Neutrophil (primary cell): ENCODE measurements around the gene TOX2.

Experiments
- H3K27ac ChIP-seq: fragments of 200-600 bp; sonication (generic); 2 replicates; pipeline ENCODE4 v1.5.1; 2016; ENCODE audit warnings: mild to moderate bottlenecking, moderate library complexity
- H3K27me3 ChIP-seq: fragments of 200-600 bp; sonication (generic); 2 replicates; pipeline ENCODE4 v1.6.0; 2016; ENCODE audit warnings: mild to moderate bottlenecking
- H3K36me3 ChIP-seq: fragments of 200-600 bp; sonication (generic); 2 replicates; pipeline ENCODE4 v1.5.1; 2017
- H3K4me1 ChIP-seq, 2 experiments: fragments of 200-600 bp in 1 of 2; sonication (generic) in 1 of 2; 1 replicate in 1 of 2; 2 replicates in 1 of 2; pipeline versions ENCODE4 v1.5.1 to v1.6.1; 2013 to 2016; ENCODE audit warnings: low read depth in 1 of 2, low read length in 1 of 2, mild to moderate bottlenecking in 1 of 2, moderate library complexity in 1 of 2; ENCODE audit not compliant: control insufficient read depth in 1 of 2, insufficient read depth in 1 of 2
- H3K4me3 ChIP-seq, 2 experiments: fragments of 200-600 bp in 1 of 2; sonication (generic) in 1 of 2; 1 replicate in 1 of 2; 2 replicates in 1 of 2; pipeline ENCODE4 v1.5.1; 2013 to 2016; ENCODE audit warnings: low read depth in 1 of 2, low read length in 1 of 2, mild to moderate bottlenecking in 1 of 2, moderate library complexity in 1 of 2
- H3K9me3 ChIP-seq: fragments of 200-600 bp; sonication (generic); 2 replicates; pipeline ENCODE4 v1.5.1; 2016
- TF ChIP-seq, protein P1 (sequence below): fragments of 200-600 bp; sonication (generic); IDR thresholded peaks from 2 replicates; pipeline ENCODE4 v1.5.1; 2016; ENCODE audit warnings: antibody characterized with exemption

Gene TOX2

DNA sequence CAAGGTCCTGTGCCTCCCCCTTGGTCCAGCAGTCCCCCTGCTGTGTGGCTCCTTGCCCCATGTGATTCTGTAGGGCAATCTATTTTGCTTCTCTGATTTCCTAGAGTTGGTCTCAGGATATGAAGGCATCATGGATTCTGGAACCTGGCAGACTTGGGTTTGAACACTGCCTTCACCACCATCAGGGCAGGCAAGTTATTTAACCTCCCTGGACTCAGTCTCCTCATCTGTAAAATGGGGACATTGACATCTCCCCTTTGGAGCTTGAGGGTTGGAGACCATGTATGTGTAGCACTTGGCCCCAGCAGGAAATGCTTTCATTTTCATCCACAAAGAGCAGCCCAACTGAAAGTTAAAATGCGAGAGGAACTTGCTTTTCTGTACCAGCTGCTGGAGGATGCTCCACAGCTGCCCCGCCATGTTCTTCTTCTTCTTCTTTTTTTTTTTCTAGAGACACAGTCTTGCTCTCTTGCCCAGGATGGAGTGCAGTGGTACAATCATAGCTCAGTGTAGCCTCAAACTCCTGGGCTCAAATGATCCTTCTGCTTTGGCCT is 6.7 kb downstream of the TOX2 start:
- TF ChIP-seq, protein P1, sequence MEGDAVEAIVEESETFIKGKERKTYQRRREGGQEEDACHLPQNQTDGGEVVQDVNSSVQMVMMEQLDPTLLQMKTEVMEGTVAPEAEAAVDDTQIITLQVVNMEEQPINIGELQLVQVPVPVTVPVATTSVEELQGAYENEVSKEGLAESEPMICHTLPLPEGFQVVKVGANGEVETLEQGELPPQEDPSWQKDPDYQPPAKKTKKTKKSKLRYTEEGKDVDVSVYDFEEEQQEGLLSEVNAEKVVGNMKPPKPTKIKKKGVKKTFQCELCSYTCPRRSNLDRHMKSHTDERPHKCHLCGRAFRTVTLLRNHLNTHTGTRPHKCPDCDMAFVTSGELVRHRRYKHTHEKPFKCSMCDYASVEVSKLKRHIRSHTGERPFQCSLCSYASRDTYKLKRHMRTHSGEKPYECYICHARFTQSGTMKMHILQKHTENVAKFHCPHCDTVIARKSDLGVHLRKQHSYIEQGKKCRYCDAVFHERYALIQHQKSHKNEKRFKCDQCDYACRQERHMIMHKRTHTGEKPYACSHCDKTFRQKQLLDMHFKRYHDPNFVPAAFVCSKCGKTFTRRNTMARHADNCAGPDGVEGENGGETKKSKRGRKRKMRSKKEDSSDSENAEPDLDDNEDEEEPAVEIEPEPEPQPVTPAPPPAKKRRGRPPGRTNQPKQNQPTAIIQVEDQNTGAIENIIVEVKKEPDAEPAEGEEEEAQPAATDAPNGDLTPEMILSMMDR: no peak
- H3K4me3 ChIP-seq: no peak overlapping the region
- no peaks in the 10 kb centered on the region for H3K36me3 ChIP-seq
- no peaks in the 10 kb centered on the region for H3K9me3 ChIP-seq
- H3K4me1 ChIP-seq: no peaks in the 10 kb centered on the region
- no peak overlapping the region for H3K27ac ChIP-seq
- H3K27me3 ChIP-seq: peaks cover 99% of the 10 kb centered on the region

- Histone ChIP-seq H3K9me3 (no peaks in the 10 kb centered on the region), H3K27ac (no peak overlapping the region), H3K27me3 (peaks cover 93% of the 10 kb centered on the region), H3K36me3 (no peaks in the 10 kb centered on the region), H3K4me1 (no peaks in the 10 kb centered on the region), H3K4me3 (no peak overlapping the region)
- TF ChIP-seq, protein P1: no peak
These were observed 8.0 kb downstream of the TOX2 start for GRCh38 chr20:43922614-43923013.

- Histone ChIP-seq H3K27ac (no peak overlapping the region), H3K9me3 (no peaks in the 10 kb centered on the region), H3K36me3 (no peaks in the 10 kb centered on the region), H3K4me3 (no peak overlapping the region), H3K4me1 (no peaks in the 10 kb centered on the region), H3K27me3 (peaks cover 86% of the 10 kb centered on the region)
- TF ChIP-seq, protein P1: no peak
These were observed 8.7 kb downstream of the TOX2 start for GRCh38 chr20:43923322-43923721.

GRCh38 chr20:43923917-43924316 is 9.3 kb downstream of the TOX2 start:
- H3K27ac ChIP-seq: no peak overlapping the region
- H3K36me3 ChIP-seq: no peaks in the 10 kb centered on the region
- H3K4me3 ChIP-seq: no peak overlapping the region
- peaks cover 80% of the 10 kb centered on the region for H3K27me3 ChIP-seq
- no peaks in the 10 kb centered on the region for H3K4me1 ChIP-seq
- TF ChIP-seq, protein P1: no peak
- no peaks in the 10 kb centered on the region for H3K9me3 ChIP-seq

- H3K27ac ChIP-seq: no peak overlapping the region
- H3K4me3 ChIP-seq: no peak overlapping the region
- TF ChIP-seq, protein P1: no peak
- H3K36me3 ChIP-seq: no peaks in the 10 kb centered on the region
- no peaks in the 10 kb centered on the region for H3K9me3 ChIP-seq
- peaks cover 73% of the 10 kb centered on the region for H3K27me3 ChIP-seq
- no peaks in the 10 kb centered on the region for H3K4me1 ChIP-seq
These were observed 10.6 kb downstream of the TOX2 start for GRCh38 chr20:43925215-43925614.

DNA sequence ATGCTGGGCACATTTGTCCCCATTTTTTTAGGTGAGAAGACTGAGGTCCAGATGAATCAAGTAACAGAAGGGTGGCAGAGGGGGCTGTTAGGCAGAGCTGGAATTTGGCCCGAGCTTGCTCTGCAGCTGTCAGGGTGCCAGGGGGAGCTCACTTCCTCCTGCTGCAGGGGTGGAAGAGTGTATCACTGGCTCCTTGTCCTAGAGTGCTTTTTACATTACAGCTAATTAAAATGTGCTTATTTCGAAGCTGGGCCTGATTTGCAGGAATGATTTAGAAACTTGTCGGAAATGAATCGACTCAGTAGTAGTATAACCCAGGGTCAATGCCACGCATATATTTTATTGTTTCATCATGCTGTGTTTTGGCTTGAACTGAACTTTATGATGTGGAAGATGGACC is 11.1 kb downstream of the TOX2 start:
- Histone ChIP-seq H3K27me3 (peaks cover 73% of the 10 kb centered on the region), H3K27ac (no peak overlapping the region), H3K9me3 (no peaks in the 10 kb centered on the region), H3K36me3 (no peaks in the 10 kb centered on the region), H3K4me1 (no peaks in the 10 kb centered on the region), H3K4me3 (no peak overlapping the region)
- TF ChIP-seq, protein P1: no peak
